Measurements from ENCODE around the gene HDLBP. TPM values are rescaled to one million over a fixed set of nuclear protein-coding genes. Genes with fewer than 3 reads are reported as not detected.

Gene HDLBP
- total RNA-seq, 4 donors from 2014 or later: 361 to 651 (median 454) TPM

- DNase-seq: no peak
These were observed 39.6 kb downstream of the HDLBP start for GRCh38 chr2:241275910-241276309.

DNA sequence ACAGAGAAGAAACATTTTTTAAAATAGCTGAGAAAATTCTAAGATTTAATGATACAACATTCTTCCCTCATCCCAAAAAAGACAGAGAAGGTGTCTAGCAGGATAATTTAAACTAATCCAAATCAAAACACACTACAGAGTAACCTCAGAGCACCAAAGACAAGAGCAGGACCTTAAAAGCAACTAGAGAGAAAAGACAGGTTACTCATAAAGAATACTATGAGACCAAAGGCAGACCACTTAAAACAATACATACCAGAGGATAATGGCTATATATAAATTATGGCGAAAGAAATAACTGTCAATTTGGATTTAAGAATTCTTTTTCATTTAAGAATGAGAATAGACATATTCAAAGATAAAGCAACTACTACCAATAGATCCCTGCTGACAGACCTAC is 40.0 kb downstream of the HDLBP start:
- DNase-seq: no peak
- Histone ChIP-seq H3K36me3 (no peaks in the 10 kb centered on the region), H3K27me3 (no peaks in the 10 kb centered on the region), H3K4me1 (peaks cover 0 to 23% (median 4%) of the 10 kb centered on the region in 4 donors), H3K4me3 (no peak overlapping the region), H3K9me3 (no peaks in the 10 kb centered on the region), H3K27ac (no peak overlapping the region)
- TF ChIP-seq CTCF (IDR thresholded peaks at IDR 0.05) (no peak), POLR2A (IDR thresholded peaks at IDR 0.05) (no peak)

More at GRCh38 chr2:241275910-241276309, 39.6 kb downstream of the HDLBP start:
- Histone ChIP-seq H3K27me3 (no peaks in the 10 kb centered on the region), H3K9me3 (no peaks in the 10 kb centered on the region), H3K27ac (no peak overlapping the region), H3K4me1 (peaks cover 0 to 19% (median 2%) of the 10 kb centered on the region in 4 donors), H3K36me3 (no peaks in the 10 kb centered on the region), H3K4me3 (no peak overlapping the region)
- TF ChIP-seq POLR2A (IDR thresholded peaks at IDR 0.05): no peak
- no peak for TF ChIP-seq CTCF (IDR thresholded peaks at IDR 0.05)

DNA sequence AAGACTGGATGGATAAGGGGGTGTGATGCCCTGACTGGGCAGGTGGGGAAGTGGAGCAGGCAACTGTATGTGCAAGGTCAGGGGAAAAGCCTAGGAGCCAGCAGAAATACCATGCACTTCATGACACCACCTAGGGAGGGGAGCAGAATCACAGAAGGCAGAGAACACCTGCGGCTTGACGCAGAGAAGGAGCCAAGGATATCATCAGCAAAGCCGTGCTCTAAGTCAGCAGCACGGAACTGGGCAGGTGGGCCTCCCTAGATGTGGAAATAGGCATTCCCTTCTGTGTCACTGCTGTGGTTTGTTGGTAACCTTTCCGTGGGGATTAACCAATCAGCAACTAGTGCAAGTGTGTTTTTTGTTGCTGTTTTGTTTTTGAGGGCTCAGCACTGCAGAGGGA is 41.3 kb downstream of the HDLBP start:
- no peak overlapping the region for H3K4me3 ChIP-seq

DNA sequence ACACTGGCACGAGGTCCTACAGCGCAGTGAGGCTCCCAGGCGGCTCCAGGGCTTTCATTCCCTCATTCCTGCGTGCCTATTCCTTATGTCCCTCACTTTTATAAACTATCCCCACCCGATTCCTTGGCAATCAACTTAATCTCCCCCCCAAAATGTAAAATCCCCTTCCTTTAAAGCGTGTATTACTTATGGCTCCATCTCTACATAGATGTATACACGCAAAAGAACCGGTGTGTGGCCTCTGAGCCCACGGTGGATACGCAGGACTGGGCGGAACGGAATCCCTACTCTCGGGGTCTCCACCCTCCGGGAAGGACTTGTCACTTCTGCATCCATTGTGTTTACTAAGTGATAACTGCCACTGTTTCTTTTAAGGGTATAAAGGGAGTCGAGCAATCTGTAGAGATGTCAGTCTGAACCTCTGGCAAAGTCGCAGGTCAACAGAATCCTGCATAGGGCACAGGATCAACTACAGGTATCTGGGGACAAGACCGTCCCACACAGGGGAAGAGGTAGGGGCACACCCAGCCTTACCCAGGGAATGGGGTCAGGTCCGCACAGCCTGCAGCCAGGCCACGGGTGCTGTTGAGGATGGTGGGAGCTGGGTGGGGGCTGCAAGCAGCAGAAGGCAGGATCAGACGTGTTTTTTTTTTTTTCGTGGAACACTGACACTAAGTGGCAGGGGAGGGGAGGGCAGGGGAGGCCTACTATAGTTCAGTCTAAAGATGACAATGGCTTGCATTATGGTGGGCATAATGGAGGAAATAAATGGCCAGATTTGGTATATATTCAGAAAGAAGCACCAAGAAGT is 42.1 kb downstream of the HDLBP start:
- DNase-seq: no peak
- Histone ChIP-seq H3K4me3 (peak overlapping the region; percentile 86 to 100 (median 96)), H3K27ac (peak overlapping the region; percentile 83 to 95 (median 88)), H3K9me3 (no peaks in the 10 kb centered on the region), H3K4me1 (peaks cover 0 to 28% (median 5%) of the 10 kb centered on the region in 4 donors), H3K36me3 (peaks cover 0 to 8% (median 0%) of the 10 kb centered on the region in 3 donors), H3K27me3 (no peaks in the 10 kb centered on the region)
- TF ChIP-seq POLR2A (IDR thresholded peaks at IDR 0.05) (no peak), CTCF (IDR thresholded peaks at IDR 0.05) (no peak)

More for the DNA sequence above, 41.3 kb downstream of the HDLBP start:
- H3K27me3 ChIP-seq: no peaks in the 10 kb centered on the region
- peaks cover 0 to 5% (median 0%) of the 10 kb centered on the region in 3 donors for H3K36me3 ChIP-seq
- H3K27ac ChIP-seq: no peak overlapping the region
- DNase-seq: no peak
- H3K9me3 ChIP-seq: no peaks in the 10 kb centered on the region
- H3K4me1 ChIP-seq: peaks cover 0 to 28% (median 5%) of the 10 kb centered on the region in 4 donors
- no peak for TF ChIP-seq CTCF (IDR thresholded peaks at IDR 0.05)
- TF ChIP-seq POLR2A (IDR thresholded peaks at IDR 0.05): no peak

DNA sequence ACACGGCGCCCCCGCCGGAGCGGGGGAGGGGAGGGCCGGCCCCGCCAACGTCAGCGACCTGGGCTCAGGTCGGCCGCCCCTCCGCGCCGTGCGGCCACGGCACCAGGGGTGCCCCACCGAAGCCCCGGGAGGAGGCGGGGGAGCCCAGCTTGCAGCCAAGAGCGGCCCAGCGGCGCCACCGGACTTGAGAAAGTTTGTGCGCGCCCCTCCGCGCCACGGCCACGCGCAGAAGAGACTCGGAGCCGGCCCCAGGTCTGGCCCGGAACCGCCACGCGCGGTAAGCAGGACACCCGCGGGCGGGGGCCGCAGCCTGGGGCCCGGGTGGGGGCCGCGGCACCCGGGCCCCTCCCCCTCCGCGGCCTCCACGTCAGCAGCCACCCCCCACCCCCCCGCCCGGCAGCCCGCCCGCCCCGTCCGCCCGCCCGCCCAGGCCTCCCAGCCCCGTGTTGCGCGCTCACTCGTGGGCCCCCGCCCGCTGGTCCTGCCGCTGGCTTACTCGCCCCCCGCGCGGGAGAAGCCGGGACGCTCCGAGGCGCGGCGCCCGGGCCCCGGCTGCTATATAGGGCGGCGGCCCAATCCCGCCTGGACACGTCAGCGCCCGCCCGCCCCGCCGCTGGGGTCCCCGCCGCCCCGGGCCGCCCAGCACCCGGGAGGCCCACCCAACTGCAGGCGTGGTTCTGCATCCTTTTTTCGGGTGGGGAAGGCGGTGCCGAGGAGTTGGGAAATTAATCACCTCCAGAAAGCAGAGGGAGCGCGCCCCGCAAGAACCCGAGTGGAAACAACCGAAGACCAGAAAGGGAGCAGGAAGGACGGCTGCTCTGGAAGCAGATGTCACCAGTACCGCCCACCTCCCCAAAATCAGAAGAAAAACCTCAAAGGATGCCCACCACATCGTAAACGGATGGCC is 42.9 kb downstream of the HDLBP start:
- no peaks in the 10 kb centered on the region for H3K27me3 ChIP-seq
- H3K27ac ChIP-seq: peak overlapping the region; percentile 83 to 95 (median 88)
- TF ChIP-seq POLR2A (IDR thresholded peaks at IDR 0.05) (no peak), CTCF (IDR thresholded peaks at IDR 0.05) (no peak)
- DNase-seq: peak; percentile 40 to 79 (median 78)
- H3K4me1 ChIP-seq: peaks cover 0 to 28% (median 5%) of the 10 kb centered on the region in 4 donors
- H3K4me3 ChIP-seq: peak overlapping the region; percentile 86 to 100 (median 96)
- peaks cover 0 to 16% (median 0%) of the 10 kb centered on the region in 3 donors for H3K36me3 ChIP-seq
- no peaks in the 10 kb centered on the region for H3K9me3 ChIP-seq

Data from Peyer's patch (tissue), 4 donors.